PC-3 (cell line): Measurements from ENCODE around the gene ILDR1. TPM values are rescaled to one million over a fixed set of nuclear protein-coding genes. Genes with fewer than 3 reads are reported as not detected.
A peak's percentile ranks its signal among the peaks of the same experiment; 100 is the strongest.
"Not testable (repeated sequence)": the region's sequence is repeated elsewhere in the genome, so short reads cannot be mapped to it uniquely, and the experiment has no call there.

Source experiments
- ATAC-seq: fragments of 200-7000 bp; cut with Tn5 transposase; 2 replicates; pipeline ENCODE4 v1.9.1; 2020; ENCODE audit warnings: mild to moderate bottlenecking, moderate library complexity
- BruUV-seq: library from RNA; stranded (reverse); fragments of 400-500 nt; replicated peaks from 2 replicates; lab custom pipeline; 2021; lab: Mats Ljungman, UMichigan
- CTCF ChIA-PET: fragments of 300-600 bp; sonication (Branson Sonifier 250); formaldehyde crosslinking; loops from one replicate; lab custom pipeline; 2022; ENCODE audit warnings: antibody characterized with exemption; lab: Charles Lee
- POLR2A ChIA-PET: fragments of 300-600 bp; sonication (Branson Sonifier 250); formaldehyde crosslinking; loops from one replicate; lab custom pipeline; 2022; ENCODE audit warnings: antibody characterized with exemption; ENCODE audit not compliant: unreplicated experiment; lab: Charles Lee
- DNase-seq: peaks from one replicate; pipeline ENCODE4 v3.0.0-alpha.2; 2015
- H2AFZ ChIP-seq: fragments of 300-600 bp; sonication (generic); 2 replicates; pipeline ENCODE4 v1.6.0; 2016; ENCODE audit warnings: antibody characterized with exemption, low read length
- H3F3A ChIP-seq: fragments of 300-600 bp; sonication (generic); one replicate; pipeline ENCODE4 v1.6.0; 2017; ENCODE audit warnings: antibody characterized with exemption, low read length, control low read depth, mild to moderate bottlenecking; ENCODE audit not compliant: unreplicated experiment
- H3K27ac ChIP-seq: fragments of 300-600 bp; sonication (generic); 2 replicates; pipeline ENCODE4 v1.5.1; 2016; ENCODE audit warnings: mild to moderate bottlenecking, low read length
- H3K27me3 ChIP-seq: fragments of 300-600 bp; sonication (generic); 2 replicates; pipeline ENCODE4 v1.6.1; 2016; ENCODE audit warnings: low read length, mixed read lengths
- H3K36me3 ChIP-seq: fragments of 300-600 bp; sonication (generic); 2 replicates; pipeline ENCODE4 v1.6.1; 2016; ENCODE audit warnings: low read depth, mixed run types, low read length, mixed read lengths
- H3K4me1 ChIP-seq: fragments of 300-600 bp; sonication (generic); 2 replicates; pipeline ENCODE4 v1.5.1; 2016; ENCODE audit warnings: low read length; ENCODE audit not compliant: insufficient read depth
- H3K4me2 ChIP-seq: fragments of 300-600 bp; sonication (generic); 2 replicates; pipeline ENCODE4 v1.6.0; 2016; ENCODE audit warnings: low read length
- H3K4me3 ChIP-seq: fragments of 300-600 bp; sonication (generic); 2 replicates; pipeline ENCODE4 v1.5.1; 2016; ENCODE audit warnings: mild to moderate bottlenecking, low read length, mixed read lengths
- H3K79me2 ChIP-seq: fragments of 300-600 bp; sonication (generic); 2 replicates; pipeline ENCODE4 v1.6.1; 2017; ENCODE audit warnings: low read length, mixed read lengths
- H3K9ac ChIP-seq: fragments of 300-600 bp; sonication (generic); 2 replicates; pipeline ENCODE4 v1.6.0; 2016; ENCODE audit warnings: mild to moderate bottlenecking, low read length
- H3K9me2 ChIP-seq: fragments of 300-600 bp; sonication (generic); replicated peaks from 2 replicates; pipeline ENCODE4 v1.6.1; 2016; ENCODE audit warnings: mixed run types, low read length, mixed read lengths
- H3K9me3 ChIP-seq: fragments of 300-600 bp; sonication (generic); 2 replicates; pipeline ENCODE4 v1.6.1; 2016; ENCODE audit warnings: low read length, mixed read lengths
- H4K20me1 ChIP-seq: fragments of 300-600 bp; sonication (generic); 2 replicates; pipeline ENCODE4 v1.6.1; 2016; ENCODE audit warnings: low read length, mixed read lengths
- EZH2 ChIP-seq: fragments of 300-600 bp; sonication (generic); IDR thresholded peaks from one replicate; pipeline ENCODE4 v1.6.1; 2017; ENCODE audit warnings: antibody characterized with exemption, mild to moderate bottlenecking, low read length; ENCODE audit not compliant: unreplicated experiment
- EZH2phosphoT487 ChIP-seq: fragments of 300-600 bp; sonication (generic); IDR thresholded peaks from 2 replicates; pipeline ENCODE4 v1.6.1; 2018; ENCODE audit warnings: mild to moderate bottlenecking, antibody characterized with exemption, low read length, borderline replicate concordance
- intact Hi-C: fragments of 100-400 bp; cut with micrococcal nuclease; formaldehyde crosslinking; loops from 2 replicates; pipeline ENCODE4 v1.9.0; 2023
- total RNA-seq: library from RNA; depleted of rRNA; stranded (reverse); fragments of >200 nt; gene quantifications from 2 replicates; pipeline ENCODE4 v1.2.3, GENCODE V29; 2014
- TF ChIP-seq, protein P1 (sequence below): fragments of 300-600 bp; sonication (generic); conservative IDR thresholded peaks from 2 replicates; pipeline ENCODE4 v1.5.1; 2017; ENCODE audit warnings: antibody characterized with exemption, low read depth, mild to moderate bottlenecking, low read length

ILDR1 gene
- total RNA-seq, 1 experiment from 2014 or later, result 5.6 TPM

DNA sequence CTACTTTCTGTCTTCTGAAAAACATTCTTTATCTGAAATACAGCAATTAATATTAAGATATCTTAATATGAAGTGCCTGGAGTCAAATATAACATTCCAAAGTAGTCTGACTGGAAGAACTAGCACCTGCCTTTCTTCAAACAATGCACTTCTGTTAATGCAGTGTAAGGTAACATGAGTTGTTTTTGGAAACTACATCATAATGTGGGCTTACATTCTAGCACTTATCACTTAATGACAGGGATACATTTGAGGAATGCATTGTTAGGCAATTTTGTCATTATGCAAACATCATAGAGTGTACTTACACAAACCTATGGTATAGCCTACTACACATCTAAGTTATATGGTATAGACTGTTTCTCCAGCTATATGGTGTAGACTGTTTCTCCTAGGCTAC is 78.6 kb downstream of the ILDR1 start:
- no peaks in the 10 kb centered on the region for H3K9me3 ChIP-seq
- intact Hi-C loops, result loop anchor here (2.0 kb wide), 2 partner anchors 27 to 51 kb away; no protein-coding TSS in a partner anchor
- no peaks in the 10 kb centered on the region for H3K79me2 ChIP-seq
- no peaks in the 10 kb centered on the region for H3K27me3 ChIP-seq
- no peak overlapping the region for H2AFZ ChIP-seq
- H3K27ac ChIP-seq, result no peak overlapping the region
- H3K4me3 ChIP-seq, result no peak overlapping the region
- peak overlapping the region; percentile 77 for H3K4me2 ChIP-seq
- DNase-seq (peak; percentile 84), ATAC-seq (peak; percentile 68)
- BruUV-seq, result no TSS peak
- H3F3A ChIP-seq, result peaks cover 5% of the 10 kb centered on the region
- H3K9me2 ChIP-seq, result no peaks in the 10 kb centered on the region
- TF ChIP-seq EZH2 (no peak), EZH2phosphoT487 (no peak)
- TF ChIP-seq, protein P1, sequence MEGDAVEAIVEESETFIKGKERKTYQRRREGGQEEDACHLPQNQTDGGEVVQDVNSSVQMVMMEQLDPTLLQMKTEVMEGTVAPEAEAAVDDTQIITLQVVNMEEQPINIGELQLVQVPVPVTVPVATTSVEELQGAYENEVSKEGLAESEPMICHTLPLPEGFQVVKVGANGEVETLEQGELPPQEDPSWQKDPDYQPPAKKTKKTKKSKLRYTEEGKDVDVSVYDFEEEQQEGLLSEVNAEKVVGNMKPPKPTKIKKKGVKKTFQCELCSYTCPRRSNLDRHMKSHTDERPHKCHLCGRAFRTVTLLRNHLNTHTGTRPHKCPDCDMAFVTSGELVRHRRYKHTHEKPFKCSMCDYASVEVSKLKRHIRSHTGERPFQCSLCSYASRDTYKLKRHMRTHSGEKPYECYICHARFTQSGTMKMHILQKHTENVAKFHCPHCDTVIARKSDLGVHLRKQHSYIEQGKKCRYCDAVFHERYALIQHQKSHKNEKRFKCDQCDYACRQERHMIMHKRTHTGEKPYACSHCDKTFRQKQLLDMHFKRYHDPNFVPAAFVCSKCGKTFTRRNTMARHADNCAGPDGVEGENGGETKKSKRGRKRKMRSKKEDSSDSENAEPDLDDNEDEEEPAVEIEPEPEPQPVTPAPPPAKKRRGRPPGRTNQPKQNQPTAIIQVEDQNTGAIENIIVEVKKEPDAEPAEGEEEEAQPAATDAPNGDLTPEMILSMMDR, result no peak
- ChIA-PET POLR2A (no interaction called here), CTCF (interaction anchor here (1.8 kb wide), 1 partner anchor 52 kb away, joined by 6 read pairs; no protein-coding TSS in a partner anchor)
- H3K4me1 ChIP-seq, result peaks cover 38% of the 10 kb centered on the region
- no peaks in the 10 kb centered on the region for H4K20me1 ChIP-seq
- no peaks in the 10 kb centered on the region for H3K36me3 ChIP-seq
- H3K9ac ChIP-seq, result no peak overlapping the region

DNA sequence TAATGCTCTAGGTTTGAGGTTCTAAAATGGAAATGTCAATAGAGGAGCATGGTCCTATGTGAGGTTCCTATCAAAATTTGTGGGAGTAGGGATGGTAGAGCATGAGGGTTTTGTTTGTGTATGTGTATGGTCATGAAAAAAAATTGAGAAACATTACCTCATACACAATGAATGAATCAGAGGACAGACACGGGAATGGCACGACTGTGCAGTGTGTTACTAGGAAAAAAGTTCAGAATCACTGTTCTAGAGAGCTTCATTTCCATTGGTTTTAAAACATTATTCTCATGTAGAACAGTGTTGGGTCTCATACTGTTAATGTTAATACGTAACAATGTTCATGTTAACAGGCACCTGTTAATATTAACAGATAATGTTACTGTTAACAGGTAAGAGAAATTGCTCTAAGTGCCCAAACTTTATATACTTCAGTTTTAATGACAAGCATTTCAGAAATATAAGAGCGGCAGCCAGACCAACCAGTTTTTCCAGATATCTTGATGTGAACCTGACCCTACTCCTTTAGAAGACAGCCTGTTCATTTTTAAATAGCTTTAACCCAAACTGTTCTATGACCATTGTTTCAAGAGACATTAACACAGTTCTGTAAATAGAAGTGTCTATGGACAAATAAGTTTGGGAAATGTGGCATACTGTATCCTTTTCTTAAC is 79.8 kb downstream of the ILDR1 start:
- Histone ChIP-seq H3K27ac (peak overlapping the region; percentile 27), H3K4me1 (peaks cover 38% of the 10 kb centered on the region), H3K9ac (no peak overlapping the region), H4K20me1 (no peaks in the 10 kb centered on the region), H2AFZ (no peak overlapping the region), H3K9me3 (no peaks in the 10 kb centered on the region), H3K36me3 (no peaks in the 10 kb centered on the region), H3K27me3 (no peaks in the 10 kb centered on the region), H3K9me2 (no peaks in the 10 kb centered on the region), H3F3A (peaks cover 5% of the 10 kb centered on the region), H3K4me3 (peak overlapping the region; percentile 26; the same call in 1 of the 2 replicates), H3K4me2 (peak overlapping the region; percentile 77), H3K79me2 (no peaks in the 10 kb centered on the region)
- intact Hi-C loops, result loop anchor here (2.0 kb wide), 2 partner anchors 29 to 53 kb away; no protein-coding TSS in a partner anchor
- ATAC-seq (peak; percentile 59), DNase-seq (peak; percentile 87)
- POLR2A ChIA-PET, result no interaction called here
- no TSS peak for BruUV-seq
- CTCF ChIA-PET, result interaction anchor here (1.8 kb wide), 1 partner anchor 53 kb away, joined by 6 read pairs; no protein-coding TSS in a partner anchor
- TF ChIP-seq EZH2phosphoT487, result no peak
- no peak for TF ChIP-seq EZH2
- TF ChIP-seq, protein P1, result no peak

DNA sequence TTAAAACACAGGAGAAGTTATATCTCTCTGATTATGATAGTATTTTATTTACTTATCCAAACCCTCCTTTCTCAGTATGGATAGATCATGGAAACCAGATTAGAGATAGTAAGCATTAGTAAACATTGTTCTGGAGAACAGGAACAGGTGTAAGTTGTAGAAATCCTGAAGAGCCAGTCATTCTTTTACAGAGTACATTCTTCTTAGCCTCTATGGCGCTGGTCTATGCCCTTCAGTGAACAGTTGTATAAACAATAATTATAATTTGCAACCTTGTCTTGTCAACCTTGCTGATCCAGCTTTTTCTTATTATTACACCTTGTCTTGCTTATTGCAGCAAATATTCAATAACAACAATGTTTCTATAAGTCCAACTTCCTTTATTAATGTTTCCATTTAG is 80.5 kb downstream of the ILDR1 start:
- Histone ChIP-seq H3K9me3 (no peaks in the 10 kb centered on the region), H3K79me2 (no peaks in the 10 kb centered on the region), H3K27me3 (no peaks in the 10 kb centered on the region), H3K4me2 (peak overlapping the region; percentile 77; the same call in 1 of the 2 replicates), H3K9me2 (no peaks in the 10 kb centered on the region), H3K4me1 (peaks cover 38% of the 10 kb centered on the region), H3K9ac (no peak overlapping the region), H3K27ac (no peak overlapping the region), H4K20me1 (no peaks in the 10 kb centered on the region), H2AFZ (no peak overlapping the region), H3K4me3 (no peak overlapping the region), H3F3A (peaks cover 5% of the 10 kb centered on the region), H3K36me3 (no peaks in the 10 kb centered on the region)
- POLR2A ChIA-PET, result no interaction called here
- DNase-seq (no peak), ATAC-seq (no peak)
- BruUV-seq, result no TSS peak
- CTCF ChIA-PET, result no interaction called here
- no peak for TF ChIP-seq EZH2
- TF ChIP-seq EZH2phosphoT487, result no peak
- TF ChIP-seq, protein P1, result no peak
- intact Hi-C loops, result no loop called here

DNA sequence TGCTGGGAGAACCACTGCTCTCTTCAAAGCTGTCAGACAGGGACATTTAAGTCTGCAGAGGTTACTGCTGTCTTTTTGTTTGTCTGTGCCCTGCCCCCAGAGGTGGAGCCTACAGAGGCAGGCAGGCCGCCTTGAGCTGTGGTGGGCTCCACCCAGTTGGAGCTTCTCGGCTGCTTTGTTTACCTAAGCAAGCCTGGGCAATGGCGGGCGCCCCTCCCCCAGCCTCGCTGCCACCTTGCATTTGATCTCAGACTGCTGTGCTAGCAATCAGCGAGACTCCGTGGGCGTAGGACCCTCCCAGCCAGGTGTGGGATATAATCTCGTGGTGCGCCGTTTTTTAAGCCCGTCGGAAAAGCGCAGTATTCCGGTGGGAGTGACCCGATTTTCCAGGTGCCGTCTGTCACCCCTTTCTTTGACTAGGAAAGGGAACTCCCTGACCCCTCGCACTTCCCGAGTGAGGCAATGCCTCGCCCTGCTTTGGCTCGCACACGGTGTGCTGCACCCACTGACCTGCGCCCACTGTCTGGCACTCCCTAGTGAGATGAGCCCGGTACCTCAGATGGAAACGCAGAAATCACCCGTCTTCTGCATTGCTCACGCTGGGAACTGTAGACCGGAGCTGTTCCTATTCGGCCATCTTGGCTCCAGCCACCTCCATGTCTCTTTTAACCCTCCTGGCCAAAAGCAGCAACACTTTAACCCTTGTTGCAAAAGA is 83.7 kb downstream of the ILDR1 start:
- BruUV-seq, H2AFZ ChIP-seq, DNase-seq, H4K20me1 ChIP-seq, H3K79me2 ChIP-seq, H3K9me2 ChIP-seq, H3K4me2 ChIP-seq, POLR2A ChIA-PET, ATAC-seq, H3K27ac ChIP-seq, H3K9ac ChIP-seq, intact Hi-C loops, H3K9me3 ChIP-seq, H3K36me3 ChIP-seq, H3K4me3 ChIP-seq, H3K27me3 ChIP-seq, CTCF ChIA-PET, H3F3A ChIP-seq: not testable (repeated sequence)
- peaks cover 28% of the 10 kb centered on the region for H3K4me1 ChIP-seq
